NOMO-1 (cell line): ENCODE data around the gene ZBTB2.
"Not testable (repeated sequence)": the region's sequence is repeated elsewhere in the genome, so short reads cannot be mapped to it uniquely, and the experiment has no call there.

Experiments used
- DNase-seq, 2 experiments: peaks; one replicate each; lab custom pipeline; 2025; ENCODE audit not compliant: unreplicated experiment in 2 of 2; lab: John Stamatoyannopoulos, UW

ZBTB2 gene

GRCh38 chr6:151339369-151339768, 52.0 kb downstream of the ZBTB2 start:
- no peak for DNase-seq

- no peak for DNase-seq
These were observed 52.6 kb downstream of the ZBTB2 start for GRCh38 chr6:151338651-151339200.

GRCh38 chr6:151335930-151336329, 55.4 kb downstream of the ZBTB2 start:
- no peak for DNase-seq

GRCh38 chr6:151330130-151330696, 61.1 kb downstream of the ZBTB2 start:
- DNase-seq = no peak

GRCh38 chr6:151327101-151327500, 64.3 kb downstream of the ZBTB2 start:
- no peak for DNase-seq

DNA sequence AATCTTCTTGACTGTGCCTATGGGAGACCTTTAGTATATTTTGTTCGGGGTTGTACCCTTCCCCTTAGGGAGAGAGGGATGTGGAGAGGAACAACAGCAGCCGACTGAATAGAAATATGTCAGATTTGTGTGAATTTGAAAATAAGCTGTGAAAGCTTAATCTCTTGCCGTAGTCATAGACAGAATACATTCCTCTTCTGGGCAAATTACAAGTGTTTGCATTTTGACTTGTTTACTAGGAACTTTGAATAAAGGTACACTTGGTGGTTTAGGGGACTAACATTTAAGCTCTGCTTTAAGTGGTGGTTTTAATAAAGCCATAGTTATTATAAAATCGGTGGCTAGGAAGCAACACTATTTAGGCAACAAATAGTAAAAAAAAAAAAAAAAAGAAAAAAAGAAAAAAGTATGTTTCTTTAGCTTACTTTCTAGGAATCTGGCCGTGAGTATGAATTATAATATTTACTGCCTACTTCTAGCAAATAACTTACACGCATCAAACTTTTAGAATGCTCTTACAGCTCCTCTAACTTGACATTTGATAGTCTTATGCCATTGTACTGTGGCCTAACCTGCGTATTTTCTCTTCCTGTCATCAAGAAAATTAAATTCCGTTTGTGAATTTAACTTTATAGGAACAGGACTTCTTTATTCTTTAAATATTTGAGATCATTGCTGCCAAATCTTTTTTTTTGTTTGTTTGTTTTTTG, 65.1 kb downstream of the ZBTB2 start:
- no peak for DNase-seq

DNA sequence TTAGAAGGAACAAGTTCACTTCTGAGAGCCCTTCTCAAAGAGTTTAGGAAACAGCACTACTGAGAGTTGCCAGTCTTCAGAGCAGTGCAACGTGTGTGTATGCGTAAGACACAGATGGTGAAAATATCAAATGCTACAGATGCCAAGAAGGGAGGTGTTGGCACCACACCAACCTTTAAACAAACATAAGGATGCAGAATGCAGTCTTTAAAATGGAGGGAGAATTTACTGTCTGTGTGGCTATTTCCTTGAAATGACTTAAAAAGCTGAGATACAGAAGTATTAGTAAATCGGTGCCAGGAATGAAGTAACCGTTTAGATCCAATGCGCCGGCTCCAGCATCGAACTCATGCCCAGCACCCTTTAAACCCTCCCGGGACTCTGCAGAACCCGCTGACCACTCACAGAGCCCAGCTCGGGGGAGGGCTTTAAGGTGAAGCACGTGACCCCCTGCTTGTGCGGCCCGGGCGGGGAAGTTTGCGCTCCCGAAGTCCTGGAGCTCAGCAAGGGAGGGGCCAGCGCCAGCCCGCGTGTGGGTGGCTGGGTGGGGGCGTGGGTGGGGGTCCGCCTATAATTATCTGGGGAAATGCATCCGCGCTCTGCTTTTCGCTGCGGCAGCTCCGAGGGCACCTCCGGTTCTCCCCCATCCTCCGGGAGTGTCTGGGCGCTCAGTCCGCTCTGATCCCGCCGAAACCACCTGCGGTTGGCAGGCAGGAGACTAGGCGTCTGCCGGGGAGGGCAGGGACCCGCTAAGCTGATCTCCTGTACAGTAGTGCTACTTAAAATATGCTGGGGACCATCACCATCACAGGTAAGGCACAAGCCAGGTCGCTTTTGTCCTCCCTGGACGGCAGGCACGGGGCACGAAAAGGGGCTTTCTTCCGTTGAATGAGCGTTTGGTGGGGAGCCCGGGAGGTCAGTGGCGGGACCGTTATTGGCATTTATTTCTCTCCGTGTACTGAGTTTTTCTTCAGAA, 66.0 kb downstream of the ZBTB2 start:
- no peak for DNase-seq

GRCh38 chr6:151324488-151324825, 66.9 kb downstream of the ZBTB2 start:
- no peak for DNase-seq

DNA sequence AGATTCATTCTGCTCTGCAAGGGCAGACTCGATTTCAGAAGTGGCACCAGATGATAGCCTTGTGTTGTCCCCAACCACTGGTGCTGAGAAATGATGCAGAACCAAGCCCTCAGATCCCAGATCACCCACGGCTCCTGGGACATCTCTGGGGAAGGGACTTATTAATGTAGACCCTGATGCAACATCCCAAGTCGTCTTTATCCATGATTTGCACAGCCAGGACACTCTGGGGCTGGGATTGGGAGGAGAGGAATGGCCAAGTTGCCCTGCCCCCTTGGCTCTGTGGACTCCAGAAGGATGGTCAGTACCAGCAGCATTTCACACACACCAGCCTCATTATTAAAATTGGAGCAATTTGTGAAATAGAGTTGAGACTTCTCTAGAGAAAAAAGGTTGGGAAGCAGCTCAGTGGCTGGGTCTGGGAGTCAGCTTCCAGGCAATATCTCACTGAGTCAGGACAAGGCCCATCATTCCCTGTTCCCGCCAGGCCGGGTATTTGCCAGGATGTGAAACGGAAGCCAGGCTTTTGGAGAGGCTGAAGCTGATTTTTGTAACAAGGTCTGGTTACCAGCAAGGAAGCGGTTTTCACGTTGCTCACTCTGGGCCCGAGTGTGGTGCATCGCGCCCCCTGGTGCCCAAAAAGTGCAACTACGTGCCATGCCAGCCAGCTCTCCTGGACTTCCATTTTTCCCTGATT, 67.4 kb downstream of the ZBTB2 start:
- peak; percentile 8 to 19 for DNase-seq

- DNase-seq = no peak
These were observed 68.8 kb downstream of the ZBTB2 start for GRCh38 chr6:151322570-151322969.

GRCh38 chr6:151321438-151321837, 69.9 kb downstream of the ZBTB2 start:
- no peak for DNase-seq

GRCh38 chr6:151320140-151320539, 71.2 kb downstream of the ZBTB2 start:
- DNase-seq = no peak

- no peak for DNase-seq
These were observed 73.4 kb downstream of the ZBTB2 start for GRCh38 chr6:151317995-151318365.

DNA sequence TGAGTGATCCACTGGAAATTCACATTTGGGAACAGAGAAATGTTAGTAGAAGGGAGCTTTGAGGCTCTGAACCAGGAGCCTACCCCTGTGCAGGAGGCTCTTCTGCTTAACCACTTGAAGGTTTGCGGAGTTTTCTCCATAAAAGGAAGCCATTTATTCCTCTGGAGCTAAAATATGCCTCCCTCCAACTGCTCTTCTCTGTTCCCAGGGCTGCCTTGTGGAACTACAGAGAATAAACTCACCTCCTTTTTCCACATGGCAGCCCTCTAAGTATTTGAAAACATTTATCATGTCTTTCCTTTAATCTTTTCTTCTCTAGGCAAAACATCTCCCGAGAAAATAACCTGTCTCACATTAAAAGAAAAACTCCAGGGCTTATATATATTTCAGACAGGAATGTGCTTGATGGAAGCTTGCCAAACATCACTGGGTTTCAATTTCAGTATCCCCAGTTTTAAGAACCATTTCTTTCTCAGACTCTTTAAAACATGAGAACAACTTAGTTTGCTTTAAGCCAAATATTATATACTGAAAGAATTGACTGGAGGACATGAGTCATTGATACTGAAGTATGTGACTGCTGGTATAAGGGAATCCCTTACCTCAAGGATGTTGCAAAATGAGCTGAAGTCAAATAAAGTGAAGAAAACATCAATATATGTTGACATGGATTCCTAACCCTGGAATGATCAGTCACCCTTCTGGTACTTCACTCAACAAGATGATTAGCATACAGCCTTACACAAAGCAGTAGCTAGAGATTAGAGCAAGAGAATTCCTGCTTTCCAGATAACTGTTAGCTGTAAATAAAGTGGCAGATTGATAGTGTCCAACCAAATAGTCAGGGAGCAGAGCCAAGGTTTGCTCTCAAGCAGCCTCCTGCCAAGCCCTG, 74.0 kb downstream of the ZBTB2 start:
- no peak for DNase-seq

DNA sequence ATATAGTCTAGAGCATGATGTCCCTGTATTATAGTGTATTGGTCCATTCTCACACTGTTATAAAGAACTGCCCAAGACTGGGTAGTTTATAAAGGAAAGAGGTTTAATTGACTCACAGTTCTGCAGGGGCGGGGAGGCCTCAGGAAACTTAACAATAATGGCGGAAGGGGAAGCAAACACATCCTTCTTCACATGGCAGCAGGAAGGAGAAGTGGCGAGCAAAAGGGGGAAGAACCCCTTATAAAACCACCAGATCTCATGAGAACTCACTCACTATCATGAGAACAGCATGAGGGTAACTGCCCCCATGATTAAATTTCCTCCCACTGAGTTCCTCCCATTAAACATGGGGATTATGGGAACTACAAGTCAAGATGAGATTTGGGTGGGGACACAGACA, 75.7 kb downstream of the ZBTB2 start:
- not testable (repeated sequence) for DNase-seq
